ENCODE results near the gene RDX.

The RDX gene

GRCh38 chr11:110207123-110207522 lies 89.3 kb downstream of the RDX start:
- TF ChIP-seq, protein P1, sequence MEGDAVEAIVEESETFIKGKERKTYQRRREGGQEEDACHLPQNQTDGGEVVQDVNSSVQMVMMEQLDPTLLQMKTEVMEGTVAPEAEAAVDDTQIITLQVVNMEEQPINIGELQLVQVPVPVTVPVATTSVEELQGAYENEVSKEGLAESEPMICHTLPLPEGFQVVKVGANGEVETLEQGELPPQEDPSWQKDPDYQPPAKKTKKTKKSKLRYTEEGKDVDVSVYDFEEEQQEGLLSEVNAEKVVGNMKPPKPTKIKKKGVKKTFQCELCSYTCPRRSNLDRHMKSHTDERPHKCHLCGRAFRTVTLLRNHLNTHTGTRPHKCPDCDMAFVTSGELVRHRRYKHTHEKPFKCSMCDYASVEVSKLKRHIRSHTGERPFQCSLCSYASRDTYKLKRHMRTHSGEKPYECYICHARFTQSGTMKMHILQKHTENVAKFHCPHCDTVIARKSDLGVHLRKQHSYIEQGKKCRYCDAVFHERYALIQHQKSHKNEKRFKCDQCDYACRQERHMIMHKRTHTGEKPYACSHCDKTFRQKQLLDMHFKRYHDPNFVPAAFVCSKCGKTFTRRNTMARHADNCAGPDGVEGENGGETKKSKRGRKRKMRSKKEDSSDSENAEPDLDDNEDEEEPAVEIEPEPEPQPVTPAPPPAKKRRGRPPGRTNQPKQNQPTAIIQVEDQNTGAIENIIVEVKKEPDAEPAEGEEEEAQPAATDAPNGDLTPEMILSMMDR (IDR thresholded peaks at IDR 0.05; ENCODE audit: low read depth, low read length, missing control alignments) = no peak
- no peak overlapping the region for H3K4me3 ChIP-seq (replicated peaks; ENCODE audit: low read depth, low read length)
- DNase-seq (ENCODE audit: extremely low read depth, low read depth) = no peak

DNA sequence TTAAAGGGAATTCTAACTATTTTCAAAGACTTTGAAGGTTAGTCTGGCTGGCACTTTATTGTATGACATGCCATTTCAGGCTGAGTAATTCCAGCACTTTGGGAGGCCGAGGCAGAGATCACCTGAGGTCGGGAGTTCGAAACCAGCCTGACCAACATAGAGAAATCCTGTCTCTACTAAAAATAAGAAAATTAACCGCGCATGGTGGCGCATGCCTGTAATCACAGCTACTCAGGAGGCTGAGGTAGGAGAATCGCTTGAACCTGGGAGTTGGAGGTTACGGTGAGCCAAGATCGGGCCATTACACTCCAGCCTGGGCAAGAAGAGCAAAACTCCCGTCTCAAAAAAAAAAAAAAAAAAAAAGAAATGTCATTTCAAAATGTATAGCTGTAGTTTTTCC lies 95.6 kb downstream of the RDX start:
- no peak overlapping the region for H3K4me3 ChIP-seq (replicated peaks; ENCODE audit: low read depth, low read length)

DNA sequence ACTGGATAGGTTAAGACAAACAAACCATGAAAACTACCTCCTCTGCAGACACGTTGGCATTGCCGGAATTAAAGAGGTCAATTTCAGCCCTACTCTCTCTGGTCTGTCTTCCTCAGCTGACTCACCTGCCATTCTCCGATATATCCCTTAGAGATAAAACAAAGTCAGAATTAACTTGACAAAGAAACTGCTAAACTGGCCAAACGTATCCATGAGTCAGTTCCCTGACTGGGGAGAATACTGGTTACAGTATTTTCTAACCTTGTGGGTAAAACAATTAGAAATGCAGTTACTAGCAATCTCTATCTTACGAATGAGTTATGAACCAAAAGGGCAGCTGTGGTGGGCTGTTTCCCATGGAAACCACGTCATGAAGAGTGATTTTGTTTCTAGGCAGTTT lies 96.2 kb downstream of the RDX start:
- no peak for DNase-seq (ENCODE audit: extremely low read depth, low read depth)
- TF ChIP-seq, protein P1 (IDR thresholded peaks at IDR 0.05; ENCODE audit: low read depth, low read length, missing control alignments) = no peak
- no peak overlapping the region for H3K4me3 ChIP-seq (replicated peaks; ENCODE audit: low read depth, low read length)

More for the DNA sequence above, 95.6 kb downstream of the RDX start:
- TF ChIP-seq, protein P1 (IDR thresholded peaks at IDR 0.05; ENCODE audit: low read depth, low read length, missing control alignments) = no peak
- DNase-seq (ENCODE audit: extremely low read depth, low read depth) = no peak

GRCh38 chr11:110199184-110199981 lies 97.0 kb downstream of the RDX start:
- no peak for DNase-seq (ENCODE audit: extremely low read depth, low read depth)
- TF ChIP-seq, protein P1 (IDR thresholded peaks at IDR 0.05; ENCODE audit: low read depth, low read length, missing control alignments) = no peak
- H3K4me3 ChIP-seq (replicated peaks; ENCODE audit: low read depth, low read length) = no peak overlapping the region

DNA sequence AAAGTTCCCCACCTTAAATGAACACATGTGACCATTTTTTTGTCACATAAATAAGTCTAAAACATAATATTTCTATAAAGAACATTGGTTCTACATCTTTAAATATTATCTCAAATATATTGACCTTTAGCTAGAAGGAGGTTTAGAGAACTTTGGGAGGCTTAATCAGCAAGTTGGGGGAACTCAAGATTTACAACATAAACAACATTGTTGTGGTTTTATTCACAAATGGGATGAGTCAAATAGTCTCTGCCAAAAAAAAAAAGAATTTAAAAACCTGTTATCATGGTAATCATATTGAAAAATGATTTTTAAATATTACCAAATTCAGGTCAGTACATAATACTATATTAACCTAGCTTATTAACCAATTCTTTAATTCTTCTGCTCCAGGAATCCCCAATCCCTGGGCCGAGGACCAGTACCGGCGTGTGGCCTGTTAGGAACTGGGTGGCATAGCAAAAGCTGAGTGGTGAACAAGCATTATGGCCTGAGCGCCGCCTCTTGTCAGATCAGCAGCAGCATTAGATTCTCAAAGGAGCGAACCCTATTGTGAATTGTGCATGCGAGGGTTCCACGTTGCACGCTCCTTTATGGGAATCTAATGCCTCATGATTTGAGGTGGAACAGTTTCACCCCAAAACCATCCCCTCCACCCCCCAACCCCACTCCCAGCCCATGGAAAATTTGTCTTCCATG lies 98.2 kb downstream of the RDX start:
- no peak for DNase-seq (ENCODE audit: extremely low read depth, low read depth)
- no peak overlapping the region for H3K4me3 ChIP-seq (replicated peaks; ENCODE audit: low read depth, low read length)
- TF ChIP-seq, protein P1 (IDR thresholded peaks at IDR 0.05; ENCODE audit: low read depth, low read length, missing control alignments) = no peak

DNA sequence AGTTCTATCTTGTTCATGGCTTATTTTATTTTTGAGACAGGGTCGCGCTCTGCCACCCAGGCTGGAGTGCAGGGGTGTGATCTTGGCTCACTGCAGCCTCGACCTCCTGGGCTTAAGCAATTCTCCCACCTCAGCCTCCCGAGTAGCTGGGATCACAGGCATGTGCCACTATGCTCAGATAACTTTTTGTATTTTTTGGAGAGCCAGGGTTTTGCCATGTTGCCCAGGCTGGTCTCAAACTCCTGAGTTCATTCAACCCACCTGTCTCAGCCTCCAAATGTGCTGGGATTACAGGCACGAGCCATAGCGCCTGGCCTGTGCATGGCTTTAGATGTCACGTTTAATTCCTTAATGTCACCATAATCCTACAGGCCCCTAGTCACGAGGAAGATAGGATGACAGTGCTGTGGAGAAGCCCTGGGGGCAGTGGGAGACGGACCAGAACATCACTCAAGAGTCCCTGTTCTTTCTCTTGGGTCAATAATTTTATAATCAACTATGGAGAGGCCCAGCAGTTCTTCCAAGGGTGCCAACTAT lies 99.5 kb downstream of the RDX start:
- no peak overlapping the region for H3K4me3 ChIP-seq (replicated peaks; ENCODE audit: low read depth, low read length)
- no peak for DNase-seq (ENCODE audit: extremely low read depth, low read depth)
- TF ChIP-seq, protein P1 (IDR thresholded peaks at IDR 0.05; ENCODE audit: low read depth, low read length, missing control alignments) = no peak
